Heart right ventricle (tissue), 16 donors: ENCODE measurements around the gene GSS. TPM values are rescaled to one million over a fixed set of nuclear protein-coding genes. Genes with fewer than 3 reads are reported as not detected.
A peak's percentile ranks its signal among the peaks of the same experiment; 100 is the strongest.

Experiments used
- ATAC-seq, 8 donors: fragments of 200-7000 bp; cut with Tn5 transposase; one replicate each; pipeline ENCODE4 v1.9.1; 2020; ENCODE audit warnings: mild to moderate bottlenecking in 8 of 8, moderate library complexity in 8 of 8, moderate number of reproducible peaks in 1 of 8
- DNase-seq, 2 donors: peaks; one replicate each; pipeline ENCODE4 v3.0.0-alpha.2; 2020
- H3K27ac ChIP-seq, 10 donors: fragments of 200-600 bp; sonication (generic) in 2 of 10; one replicate each; pipeline versions ENCODE4 v1.5.0 to v1.8.0; 2020 to 2022; ENCODE audit warnings: mild to moderate bottlenecking in 3 of 10
- H3K27me3 ChIP-seq, 7 donors: fragments of 200-600 bp; one replicate each; pipeline ENCODE4 v1.8.0; 2021 to 2022; ENCODE audit warnings: mild to moderate bottlenecking in 2 of 7
- H3K36me3 ChIP-seq, 9 donors: fragments of 200-600 bp; sonication (generic) in 1 of 9; one replicate each; pipeline versions ENCODE4 v1.5.0 to v1.8.0; 2020 to 2022; ENCODE audit warnings: mild to moderate bottlenecking in 2 of 9
- H3K4me1 ChIP-seq, 9 donors: fragments of 200-600 bp; sonication (generic) in 1 of 9; one replicate each; pipeline versions ENCODE4 v1.5.0 to v1.8.0; 2020 to 2022; ENCODE audit warnings: mild to moderate bottlenecking in 4 of 9
- H3K4me3 ChIP-seq, 10 donors: fragments of 200-600 bp; sonication (generic) in 2 of 10; one replicate each; pipeline versions ENCODE4 v1.5.0 to v1.8.0; 2020 to 2022; ENCODE audit warnings: mild to moderate bottlenecking in 7 of 10, moderate library complexity in 2 of 10
- H3K9me3 ChIP-seq, 11 donors: fragments of 200-600 bp in 10 of 11; sonication (generic) in 2 of 11; one replicate each; pipeline versions ENCODE4 v1.5.0 to v1.8.0; 2013 to 2022; ENCODE audit warnings: mild to moderate bottlenecking in 2 of 11, control low read depth in 1 of 11, moderate library complexity in 1 of 11
- WGBS, 2 donors: extraction: QIAGEN DNeasy Blood & Tissue Kit; methylation state at CpG; one replicate each; pipeline ENCODE4 v1.1.7; 2013; ENCODE audit warnings: inconsistent platforms in 1 of 2; 5-methylcytosine and 5-hydroxymethylcytosine counted together
- intact Hi-C, 10 donors: fragments of 100-400 bp; cut with DNase I; formaldehyde crosslinking; loops; one replicate each; pipeline versions ENCODE4 v1.11.1 to v1.14.2; 2022
- polyA plus RNA-seq, 2 donors: library from polyadenylated mRNA; stranded (reverse); fragments of 200-250 nt; gene quantifications; one replicate each; pipeline ENCODE4 v1.2.3, GENCODE V29; 2013
- total RNA-seq, 10 donors: library from RNA; stranded (reverse); fragmentation: NEBNext Ultra II Directional in 3 of 10; extraction: Animal tissue kit (Norgen Biotek cat#: 25700) in 3 of 10; gene quantifications; one replicate each; pipeline versions ENCODE4 v1.2.1 to v1.2.4, GENCODE V29; 2021 to 2023
- TF ChIP-seq, protein P1 (sequence below), 9 donors: fragments of 200-600 bp; sonication (generic) in 2 of 9; IDR thresholded peaks; one replicate each; pipeline versions ENCODE4 v1.5.0 to v1.8.0; 2021 to 2022; ENCODE audit warnings: antibody characterized with exemption in 9 of 9, mild to moderate bottlenecking in 5 of 9, moderate library complexity in 1 of 9
- donor health status: Arrhythmogenic right ventricular cardiomyopathy.
- donor health status: ischemic (EF 13 %, LVEDD 7.1; RV severe dilation, severe dysfunction).
- donor health status: healthy with polysubstance abuse.
- donor health status: DM: no; HTN: yes; CAD: no.
- donor health status: DM: no; HTN: no; CAD: no.
- donor health status: ischemic (EF 25% LVEDD 6.9; RV normal size, moderate dysfunction).
- donor health status: ischemic (EF 25% LVEDD 5.7; RV mildly dilated, moderate dysfunction).
- donor health status: healthy.
- donor health status: DM: yes; HTN: yes; CAD: no.
- donor health status: Ischemic cardiomyopathy.
- donor health status: ischemic (EF 35%, LVEDD 5.7; RV mildly dilated, moderate dysfunction).
- donor health status: nonischemic (EF 11% LVEDD 7.7; RV severe dilation, severe dysfunction).
- donor health status: DM: yes; HTN: yes; CAD: no.
- donor health status: PGD.
- donor health status: ischemic (EF 29% LVEDD 5.4; RV normal size, mild dysfunction).
- donor health status: nonischemic (EF 23%, LVEDD 6.1; RV moderate dilation, normal function).

GSS gene
- total and polyA plus RNA-seq, 12 donors = 20.0 to 60.4 (median 25.9) TPM

DNA sequence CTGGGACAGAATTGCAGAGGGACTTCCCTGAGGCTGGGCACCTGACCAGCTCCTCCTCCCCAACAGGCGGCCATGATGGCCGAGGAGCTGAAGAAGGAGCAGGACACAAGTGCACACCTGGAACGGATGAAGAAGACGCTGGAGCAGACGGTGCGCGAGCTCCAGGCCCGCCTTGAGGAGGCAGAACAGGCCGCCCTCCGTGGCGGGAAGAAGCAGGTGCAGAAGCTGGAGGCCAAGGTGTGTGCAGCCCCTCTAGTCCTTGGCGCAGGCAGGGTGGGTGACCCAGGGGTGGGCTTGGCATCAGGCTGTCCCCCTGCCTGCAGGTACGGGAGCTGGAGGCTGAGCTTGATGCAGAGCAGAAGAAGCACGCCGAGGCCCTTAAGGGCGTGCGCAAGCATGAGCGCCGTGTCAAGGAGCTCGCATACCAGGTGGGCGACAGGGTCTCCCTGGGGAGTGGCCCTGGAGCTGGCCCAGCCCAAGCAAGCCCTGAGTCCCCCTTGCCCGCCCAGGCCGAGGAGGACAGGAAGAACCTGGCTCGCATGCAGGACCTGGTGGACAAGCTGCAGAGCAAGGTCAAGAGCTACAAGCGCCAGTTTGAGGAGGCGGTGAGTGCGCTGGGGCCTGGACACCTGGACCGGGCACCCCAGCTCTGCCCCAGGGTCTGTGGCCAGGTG, 45.5 kb upstream of the GSS start:
- peaks cover 14 to 100% (median 93%) of the 10 kb centered on the region in 9 donors for H3K36me3 ChIP-seq
- no peaks in the 10 kb centered on the region for H3K9me3 ChIP-seq
- H3K27ac ChIP-seq = peak overlapping the region in 1 of 10 donors; percentile 26
- ATAC-seq (no peak), DNase-seq (no peak)
- WGBS, 2 donors = 90 to 91% methylated on average over 28 of the region's 28 CpGs
- H3K4me1 ChIP-seq = peaks cover 0 to 13% (median 0%) of the 10 kb centered on the region in 9 donors
- TF ChIP-seq, protein P1, sequence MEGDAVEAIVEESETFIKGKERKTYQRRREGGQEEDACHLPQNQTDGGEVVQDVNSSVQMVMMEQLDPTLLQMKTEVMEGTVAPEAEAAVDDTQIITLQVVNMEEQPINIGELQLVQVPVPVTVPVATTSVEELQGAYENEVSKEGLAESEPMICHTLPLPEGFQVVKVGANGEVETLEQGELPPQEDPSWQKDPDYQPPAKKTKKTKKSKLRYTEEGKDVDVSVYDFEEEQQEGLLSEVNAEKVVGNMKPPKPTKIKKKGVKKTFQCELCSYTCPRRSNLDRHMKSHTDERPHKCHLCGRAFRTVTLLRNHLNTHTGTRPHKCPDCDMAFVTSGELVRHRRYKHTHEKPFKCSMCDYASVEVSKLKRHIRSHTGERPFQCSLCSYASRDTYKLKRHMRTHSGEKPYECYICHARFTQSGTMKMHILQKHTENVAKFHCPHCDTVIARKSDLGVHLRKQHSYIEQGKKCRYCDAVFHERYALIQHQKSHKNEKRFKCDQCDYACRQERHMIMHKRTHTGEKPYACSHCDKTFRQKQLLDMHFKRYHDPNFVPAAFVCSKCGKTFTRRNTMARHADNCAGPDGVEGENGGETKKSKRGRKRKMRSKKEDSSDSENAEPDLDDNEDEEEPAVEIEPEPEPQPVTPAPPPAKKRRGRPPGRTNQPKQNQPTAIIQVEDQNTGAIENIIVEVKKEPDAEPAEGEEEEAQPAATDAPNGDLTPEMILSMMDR (IDR thresholded peaks at IDR 0.05) = no peak
- H3K4me3 ChIP-seq = no peak overlapping the region
- intact Hi-C loops = no loop called here
- H3K27me3 ChIP-seq = no peaks in the 10 kb centered on the region

DNA sequence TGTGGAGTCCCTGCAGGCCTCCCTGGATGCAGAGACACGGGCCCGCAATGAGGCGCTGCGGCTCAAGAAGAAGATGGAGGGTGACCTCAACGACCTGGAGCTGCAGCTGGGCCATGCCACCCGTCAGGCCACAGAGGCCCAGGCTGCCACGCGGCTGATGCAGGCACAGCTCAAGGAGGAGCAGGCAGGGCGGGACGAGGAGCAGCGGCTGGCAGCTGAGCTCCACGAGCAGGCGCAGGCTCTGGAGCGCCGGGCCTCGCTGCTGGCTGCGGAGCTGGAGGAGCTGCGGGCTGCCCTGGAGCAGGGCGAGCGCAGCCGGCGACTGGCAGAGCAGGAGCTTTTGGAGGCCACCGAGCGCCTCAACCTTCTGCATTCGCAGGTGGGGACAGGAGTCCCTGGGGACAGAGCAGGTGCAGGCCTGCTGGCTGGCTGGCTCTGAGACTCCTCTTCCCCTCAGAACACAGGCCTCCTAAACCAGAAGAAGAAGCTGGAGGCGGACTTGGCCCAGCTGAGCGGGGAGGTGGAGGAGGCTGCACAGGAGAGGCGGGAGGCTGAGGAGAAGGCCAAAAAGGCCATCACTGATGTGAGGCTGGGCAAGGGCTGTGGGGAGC, 44.8 kb upstream of the GSS start:
- Histone ChIP-seq H3K9me3 (no peaks in the 10 kb centered on the region), H3K27me3 (no peaks in the 10 kb centered on the region), H3K4me3 (no peak overlapping the region), H3K27ac (peak overlapping the region in 1 of 10 donors; percentile 26), H3K36me3 (peaks cover 14 to 100% (median 98%) of the 10 kb centered on the region in 9 donors), H3K4me1 (peaks cover 0 to 16% (median 0%) of the 10 kb centered on the region in 9 donors)
- intact Hi-C loops = no loop called here
- WGBS, 2 donors = 88 to 91% methylated on average over 28 of the region's 28 CpGs
- TF ChIP-seq, protein P1 (IDR thresholded peaks at IDR 0.05) = no peak
- ATAC-seq (no peak), DNase-seq (no peak)

DNA sequence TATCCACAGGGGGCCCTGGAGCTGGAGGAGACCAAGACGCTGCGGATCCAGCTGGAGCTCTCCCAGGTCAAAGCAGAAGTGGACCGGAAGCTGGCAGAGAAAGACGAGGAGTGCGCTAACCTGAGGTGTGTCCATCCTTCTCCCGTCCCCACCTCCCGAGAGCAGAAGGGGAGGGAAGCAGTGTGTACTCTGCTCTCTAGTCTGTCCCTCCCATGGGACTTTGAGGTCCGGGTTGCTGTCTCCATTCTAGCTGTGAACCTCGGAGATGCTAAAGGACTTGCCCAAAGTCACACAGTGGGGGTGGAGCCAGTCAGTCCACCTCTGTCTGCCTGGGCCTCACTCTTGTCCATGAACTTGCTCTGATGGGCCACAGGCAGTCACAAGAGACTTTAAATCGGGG, 44.2 kb upstream of the GSS start:
- Histone ChIP-seq H3K36me3 (peaks cover 14 to 100% (median 97%) of the 10 kb centered on the region in 9 donors), H3K4me1 (peaks cover 0 to 16% (median 0%) of the 10 kb centered on the region in 9 donors), H3K4me3 (no peak overlapping the region), H3K9me3 (no peaks in the 10 kb centered on the region), H3K27me3 (no peaks in the 10 kb centered on the region), H3K27ac (no peak overlapping the region)
- TF ChIP-seq, protein P1 (IDR thresholded peaks at IDR 0.05) = no peak
- 48 to 51% methylated on average over 10 of the region's 10 CpGs for WGBS, 2 donors
- DNase-seq (no peak), ATAC-seq (no peak)
- intact Hi-C loops = no loop called here

DNA sequence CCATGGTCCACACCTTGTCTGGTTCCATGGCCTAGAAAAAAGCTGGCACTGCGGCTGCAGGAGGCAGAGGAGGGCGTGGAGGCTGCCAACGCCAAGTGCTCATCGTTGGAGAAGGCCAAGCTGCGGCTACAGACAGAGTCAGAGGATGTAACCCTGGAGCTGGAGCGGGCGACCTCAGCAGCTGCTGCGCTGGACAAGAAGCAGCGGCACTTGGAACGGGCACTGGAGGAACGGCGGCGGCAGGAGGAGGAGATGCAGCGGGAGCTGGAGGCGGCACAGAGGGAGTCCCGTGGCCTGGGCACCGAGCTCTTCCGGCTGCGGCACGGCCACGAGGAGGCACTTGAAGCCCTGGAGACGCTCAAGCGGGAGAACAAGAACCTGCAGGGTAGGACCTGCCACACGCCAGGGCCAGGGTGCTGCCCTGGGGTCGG, 43.4 kb upstream of the GSS start:
- H3K36me3 ChIP-seq = peaks cover 14 to 100% (median 97%) of the 10 kb centered on the region in 9 donors
- DNase-seq (no peak), ATAC-seq (no peak)
- peaks cover 0 to 23% (median 0%) of the 10 kb centered on the region in 9 donors for H3K4me1 ChIP-seq
- H3K4me3 ChIP-seq = no peak overlapping the region
- 73 to 84% methylated on average over 25 of the region's 25 CpGs for WGBS, 2 donors
- H3K27ac ChIP-seq = peak overlapping the region in 3 of 10 donors; percentile 22 to 35 (median 26)
- no peaks in the 10 kb centered on the region for H3K9me3 ChIP-seq
- TF ChIP-seq, protein P1 (IDR thresholded peaks at IDR 0.05) = no peak
- H3K27me3 ChIP-seq = no peaks in the 10 kb centered on the region
- intact Hi-C loops = no loop called here
